ENCODE measurements around the gene EGFL6. TPM values are rescaled to one million over a fixed set of nuclear protein-coding genes. Genes with fewer than 3 reads are reported as not detected.
A peak's percentile ranks its signal among the peaks of the same experiment; 100 is the strongest.

Gene EGFL6
- total and polyA plus RNA-seq, 12 donors: 1.00 TPM; not detected in 11

GRCh38 chrX:13522811-13523210 lies 46.6 kb upstream of the EGFL6 start:
- 25 to 50% (median 45%) methylated on average over 1 of the region's 1 CpG for WGBS, 4 donors
- Histone ChIP-seq H3K27me3 (no peaks in the 10 kb centered on the region), H3K4me1 (replicated peaks in 1 of 2) (no peaks in the 10 kb centered on the region), H3K9me3 (replicated peaks in 1 of 3) (no peaks in the 10 kb centered on the region), H3K27ac (no peak overlapping the region), H3K36me3 (replicated peaks in 1 of 2) (no peaks in the 10 kb centered on the region), H3K4me3 (no peak overlapping the region)
- TF ChIP-seq CTCF (IDR thresholded peaks at IDR 0.05) (no peak), POLR2A (IDR thresholded peaks at IDR 0.05) (no peak)
- no peak for DNase-seq
- intact Hi-C loops (cut with DNase I): no loop called here

GRCh38 chrX:13533726-13534125 lies 35.7 kb upstream of the EGFL6 start:
- Histone ChIP-seq H3K4me1 (replicated peaks in 1 of 2) (no peaks in the 10 kb centered on the region), H3K9me3 (replicated peaks in 1 of 3) (no peaks in the 10 kb centered on the region), H3K27ac (no peak overlapping the region), H3K27me3 (peaks cover 26% of the 10 kb centered on the region), H3K36me3 (replicated peaks in 1 of 2) (no peaks in the 10 kb centered on the region), H3K4me3 (no peak overlapping the region)
- peak in 3 of 7 donors; percentile 1 to 17 (median 14) for DNase-seq
- WGBS, 4 donors: 25 to 53% (median 38%) methylated on average over 3 of the region's 3 CpGs
- intact Hi-C loops (cut with DNase I): no loop called here
- TF ChIP-seq CTCF (IDR thresholded peaks at IDR 0.05): no peak

GRCh38 chrX:13535376-13536165 lies 33.8 kb upstream of the EGFL6 start:
- 66 to 83% (median 77%) methylated on average over 4 to 7 of the region's 7 CpGs for WGBS, 4 donors
- no peaks in the 10 kb centered on the region for H3K36me3 ChIP-seq (replicated peaks in 1 of 2)
- H3K27ac ChIP-seq: no peak overlapping the region
- H3K27me3 ChIP-seq: peaks cover 28% of the 10 kb centered on the region
- TF ChIP-seq CTCF (IDR thresholded peaks at IDR 0.05): no peak
- TF ChIP-seq POLR2A (IDR thresholded peaks at IDR 0.05): no peak
- H3K9me3 ChIP-seq (replicated peaks in 1 of 3): no peaks in the 10 kb centered on the region
- no peaks in the 10 kb centered on the region for H3K4me1 ChIP-seq (replicated peaks in 1 of 2)
- intact Hi-C loops (cut with DNase I): no loop called here
- H3K4me3 ChIP-seq: no peak overlapping the region
- no peak for DNase-seq

GRCh38 chrX:13536551-13536950 lies 32.9 kb upstream of the EGFL6 start:
- H3K36me3 ChIP-seq (replicated peaks in 1 of 2): no peaks in the 10 kb centered on the region
- 59 to 89% (median 74%) methylated on average over 4 of the region's 4 CpGs for WGBS, 4 donors
- no peak for DNase-seq
- no peak overlapping the region for H3K4me3 ChIP-seq
- H3K27me3 ChIP-seq: peaks cover 23% of the 10 kb centered on the region
- intact Hi-C loops (cut with DNase I): no loop called here
- no peaks in the 10 kb centered on the region for H3K4me1 ChIP-seq (replicated peaks in 1 of 2)
- TF ChIP-seq CTCF (IDR thresholded peaks at IDR 0.05): no peak
- no peak for TF ChIP-seq POLR2A (IDR thresholded peaks at IDR 0.05)
- H3K27ac ChIP-seq: no peak overlapping the region
- no peaks in the 10 kb centered on the region for H3K9me3 ChIP-seq (replicated peaks in 1 of 3)
